Tibial nerve (tissue), 4 donors: ENCODE results near the gene CPEB3. TPM values are rescaled to one million over a fixed set of nuclear protein-coding genes. Genes with fewer than 3 reads are reported as not detected.

Experiments
- DNase-seq, 2 donors: peaks; one replicate each; pipeline ENCODE4 v3.0.0-alpha.2; 2019; ENCODE audit warnings: low spot score in 2 of 2
- H3K27ac ChIP-seq, 4 donors: fragments of 200-600 bp; sonication (generic) in 3 of 4; one replicate each; pipeline ENCODE4 v1.5.1; 2017 to 2019; ENCODE audit warnings: mild to moderate bottlenecking in 1 of 4
- H3K27me3 ChIP-seq, 2 donors: fragments of 200-600 bp; sonication (generic) in 1 of 2; one replicate each; pipeline versions ENCODE4 v1.5.1 to v1.6.0; 2017 to 2019
- H3K36me3 ChIP-seq, 3 donors: fragments of 200-600 bp; sonication (generic); one replicate each; pipeline ENCODE4 v1.5.1; 2018 to 2019
- H3K4me1 ChIP-seq, 4 donors: fragments of 200-600 bp; sonication (generic) in 3 of 4; one replicate each; pipeline ENCODE4 v1.5.1; 2017 to 2019
- H3K4me3 ChIP-seq, 4 donors: fragments of 200-600 bp; sonication (generic) in 3 of 4; one replicate each; pipeline ENCODE4 v1.5.1; 2017 to 2019; ENCODE audit warnings: mild to moderate bottlenecking in 1 of 4, moderate library complexity in 1 of 4
- H3K9me3 ChIP-seq, 4 donors: fragments of 200-600 bp; sonication (generic) in 3 of 4; one replicate each; pipeline ENCODE4 v1.5.1; 2017 to 2019
- EP300 ChIP-seq, 2 donors: sonication (generic); formaldehyde crosslinking; IDR thresholded peaks; one replicate each; pipeline ENCODE4 v1.6.1; 2017; ENCODE audit warnings: antibody characterized with exemption in 2 of 2, mild to moderate bottlenecking in 1 of 2
- POLR2A ChIP-seq, 2 donors: fragments of 450-650 bp; IDR thresholded peaks; one replicate each; pipeline ENCODE4 v1.6.1; 2017; ENCODE audit warnings: antibody characterized with exemption in 2 of 2, mild to moderate bottlenecking in 2 of 2, moderate library complexity in 2 of 2
- WGBS, 2 donors: methylation state at CpG; one replicate each; pipeline ENCODE4 v1.1.5; 2018; 5-methylcytosine and 5-hydroxymethylcytosine counted together
- total RNA-seq, 4 donors: library from RNA; depleted of rRNA; stranded (reverse); fragments of >200 nt; gene quantifications; one replicate each; pipeline ENCODE4 v1.1.0, GENCODE V29; 2016
- TF ChIP-seq, protein P1 (sequence below), 5 experiments: fragments of 200-600 bp in 3 of 5; fragments of 450-650 bp in 2 of 5; sonication (generic) in 3 of 5; IDR thresholded peaks; one replicate each; pipeline ENCODE4 v1.5.1; 2016 to 2019; ENCODE audit warnings: antibody characterized with exemption in 5 of 5, mild to moderate bottlenecking in 3 of 5, moderate library complexity in 2 of 5

CPEB3 gene
- total RNA-seq, 4 donors from 2014 or later: 6.7 to 11.4 (median 8.8) TPM

DNA sequence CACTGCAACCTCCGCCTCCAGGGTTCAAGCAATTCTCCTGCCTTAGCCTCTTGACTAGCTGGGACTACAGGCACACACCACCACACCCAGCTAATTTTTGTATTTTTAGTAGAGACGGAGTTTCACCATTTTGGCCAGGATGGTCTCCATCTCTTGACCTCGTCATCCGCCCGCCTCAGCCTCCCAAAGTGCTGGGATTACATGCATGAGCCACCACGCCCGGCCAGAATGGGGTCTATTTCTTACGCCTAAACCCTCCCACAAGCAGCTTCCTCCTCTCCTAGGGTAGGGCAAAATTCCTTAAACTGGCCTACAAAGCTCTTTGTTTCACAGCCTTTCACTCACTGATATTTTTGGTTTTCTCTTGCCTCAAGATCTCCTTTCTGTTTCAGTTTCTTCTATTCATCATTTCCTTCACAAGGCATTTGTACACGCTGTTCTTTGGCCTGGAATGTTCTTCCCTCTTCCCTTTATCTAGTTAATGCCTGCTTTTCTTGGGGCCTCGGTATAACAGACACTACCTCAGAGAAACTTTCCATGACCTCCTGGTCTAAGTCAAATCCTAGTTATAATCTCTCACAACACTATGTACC is 6.7 kb downstream of the CPEB3 start:
- H3K4me1 ChIP-seq: peaks cover 0 to 13% (median 2%) of the 10 kb centered on the region in 4 donors
- H3K9me3 ChIP-seq: no peaks in the 10 kb centered on the region
- DNase-seq: no peak
- no peaks in the 10 kb centered on the region for H3K36me3 ChIP-seq
- H3K27me3 ChIP-seq: no peaks in the 10 kb centered on the region
- TF ChIP-seq, protein P1, sequence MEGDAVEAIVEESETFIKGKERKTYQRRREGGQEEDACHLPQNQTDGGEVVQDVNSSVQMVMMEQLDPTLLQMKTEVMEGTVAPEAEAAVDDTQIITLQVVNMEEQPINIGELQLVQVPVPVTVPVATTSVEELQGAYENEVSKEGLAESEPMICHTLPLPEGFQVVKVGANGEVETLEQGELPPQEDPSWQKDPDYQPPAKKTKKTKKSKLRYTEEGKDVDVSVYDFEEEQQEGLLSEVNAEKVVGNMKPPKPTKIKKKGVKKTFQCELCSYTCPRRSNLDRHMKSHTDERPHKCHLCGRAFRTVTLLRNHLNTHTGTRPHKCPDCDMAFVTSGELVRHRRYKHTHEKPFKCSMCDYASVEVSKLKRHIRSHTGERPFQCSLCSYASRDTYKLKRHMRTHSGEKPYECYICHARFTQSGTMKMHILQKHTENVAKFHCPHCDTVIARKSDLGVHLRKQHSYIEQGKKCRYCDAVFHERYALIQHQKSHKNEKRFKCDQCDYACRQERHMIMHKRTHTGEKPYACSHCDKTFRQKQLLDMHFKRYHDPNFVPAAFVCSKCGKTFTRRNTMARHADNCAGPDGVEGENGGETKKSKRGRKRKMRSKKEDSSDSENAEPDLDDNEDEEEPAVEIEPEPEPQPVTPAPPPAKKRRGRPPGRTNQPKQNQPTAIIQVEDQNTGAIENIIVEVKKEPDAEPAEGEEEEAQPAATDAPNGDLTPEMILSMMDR (IDR thresholded peaks at IDR 0.05): no peak
- TF ChIP-seq POLR2A (IDR thresholded peaks at IDR 0.05): peak in 1 of 2 donors; percentile 10
- peak in 1 of 2 donors; percentile 55 for TF ChIP-seq EP300 (IDR thresholded peaks at IDR 0.05)
- peak overlapping the region in 3 of 4 donors; percentile 70 to 86 (median 80) for H3K27ac ChIP-seq
- peak overlapping the region in 1 of 4 donors; percentile 27 for H3K4me3 ChIP-seq
- WGBS, 2 donors: 65 to 66% methylated on average over 10 of the region's 10 CpGs

DNA sequence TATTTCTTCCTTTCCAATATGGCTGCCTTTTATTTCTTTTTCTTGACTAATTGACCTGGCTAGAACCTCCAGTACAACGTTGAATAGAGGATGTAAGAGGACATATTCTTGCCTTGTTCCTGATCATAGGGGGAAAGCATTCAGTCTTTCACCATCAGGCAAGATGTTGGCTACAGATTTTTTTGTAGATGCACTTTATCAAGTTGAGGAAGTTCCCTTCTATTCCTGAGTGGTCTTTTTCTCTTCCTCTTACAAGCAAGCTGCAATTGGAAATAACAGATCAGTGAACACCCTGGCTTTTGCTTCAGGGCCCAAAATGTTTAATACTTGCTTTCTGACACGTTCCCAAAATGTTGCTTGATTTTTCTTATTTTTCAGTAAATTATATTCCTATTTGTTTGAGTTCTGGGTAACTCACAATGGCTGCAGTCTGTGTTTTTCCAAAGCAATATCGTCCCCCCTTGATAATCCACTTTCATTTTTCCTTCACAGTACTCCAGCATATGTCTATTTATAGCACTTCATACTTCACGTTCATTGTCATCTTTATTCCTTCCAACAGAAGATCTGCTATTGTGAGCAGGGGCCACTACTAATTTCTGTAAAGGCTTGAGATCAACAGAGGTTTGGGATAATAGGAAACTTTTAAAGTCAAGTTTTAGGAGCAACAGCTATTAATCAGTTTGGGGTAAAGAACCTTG is 11.7 kb downstream of the CPEB3 start:
- H3K4me1 ChIP-seq: peaks cover 0 to 3% (median 0%) of the 10 kb centered on the region in 4 donors
- H3K36me3 ChIP-seq: no peaks in the 10 kb centered on the region
- no peak overlapping the region for H3K27ac ChIP-seq
- no peaks in the 10 kb centered on the region for H3K9me3 ChIP-seq
- DNase-seq: no peak
- TF ChIP-seq, protein P1 (IDR thresholded peaks at IDR 0.05): no peak
- TF ChIP-seq EP300 (IDR thresholded peaks at IDR 0.05) (no peak), POLR2A (IDR thresholded peaks at IDR 0.05) (no peak)
- H3K4me3 ChIP-seq: no peak overlapping the region
- no peaks in the 10 kb centered on the region for H3K27me3 ChIP-seq
- 45 to 50% methylated on average over 4 of the region's 4 CpGs for WGBS, 2 donors

GRCh38 chr10:92274071-92274470 is 16.8 kb downstream of the CPEB3 start:
- no peak for DNase-seq
- Histone ChIP-seq H3K9me3 (no peaks in the 10 kb centered on the region), H3K27me3 (no peaks in the 10 kb centered on the region), H3K27ac (no peak overlapping the region), H3K4me1 (no peaks in the 10 kb centered on the region), H3K36me3 (no peaks in the 10 kb centered on the region), H3K4me3 (no peak overlapping the region)
- TF ChIP-seq EP300 (IDR thresholded peaks at IDR 0.05): no peak
- TF ChIP-seq, protein P1 (IDR thresholded peaks at IDR 0.05): no peak
- TF ChIP-seq POLR2A (IDR thresholded peaks at IDR 0.05): no peak
- 97 to 98% methylated on average over 3 of the region's 3 CpGs for WGBS, 2 donors

- H3K27ac ChIP-seq: no peak overlapping the region
- H3K27me3 ChIP-seq: no peaks in the 10 kb centered on the region
- H3K4me3 ChIP-seq: no peak overlapping the region
- WGBS, 2 donors: 82 to 84% methylated on average over 2 of the region's 2 CpGs
- no peaks in the 10 kb centered on the region for H3K9me3 ChIP-seq
- TF ChIP-seq POLR2A (IDR thresholded peaks at IDR 0.05) (no peak), EP300 (IDR thresholded peaks at IDR 0.05) (no peak)
- TF ChIP-seq, protein P1 (IDR thresholded peaks at IDR 0.05): no peak
- no peak for DNase-seq
- peaks cover 0 to 4% (median 0%) of the 10 kb centered on the region in 4 donors for H3K4me1 ChIP-seq
- no peaks in the 10 kb centered on the region for H3K36me3 ChIP-seq
Observed at GRCh38 chr10:92268748-92269147, 22.1 kb downstream of the CPEB3 start.

DNA sequence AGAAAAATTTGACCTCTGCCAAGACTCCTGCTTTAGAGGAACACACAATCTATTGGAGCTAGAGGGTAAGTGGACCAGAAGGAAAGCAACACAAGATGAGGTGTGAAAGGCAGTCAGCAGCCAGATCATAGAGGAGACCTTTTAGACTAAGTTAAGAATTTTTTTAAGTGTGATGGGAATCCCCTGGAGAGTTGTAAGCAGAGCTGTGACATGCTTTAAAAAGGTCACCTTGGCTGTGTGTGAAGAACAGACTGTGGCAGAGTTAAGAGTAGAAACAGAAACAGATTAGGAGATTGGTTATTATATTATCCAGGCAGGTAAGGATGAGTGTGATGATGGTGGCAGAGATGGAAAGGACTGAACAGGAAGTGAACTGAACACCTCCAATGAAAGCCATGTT is 23.5 kb downstream of the CPEB3 start:
- no peak overlapping the region for H3K4me3 ChIP-seq
- no peaks in the 10 kb centered on the region for H3K27me3 ChIP-seq
- DNase-seq: no peak
- H3K9me3 ChIP-seq: no peaks in the 10 kb centered on the region
- TF ChIP-seq POLR2A (IDR thresholded peaks at IDR 0.05): no peak
- no peak for TF ChIP-seq EP300 (IDR thresholded peaks at IDR 0.05)
- TF ChIP-seq, protein P1 (IDR thresholded peaks at IDR 0.05): no peak
- H3K36me3 ChIP-seq: no peaks in the 10 kb centered on the region
- H3K4me1 ChIP-seq: peaks cover 0 to 4% (median 0%) of the 10 kb centered on the region in 4 donors
- no peak overlapping the region for H3K27ac ChIP-seq
